Activated CD4-positive, alpha-beta T cell treated with anti-CD3 and anti-CD28 coated beads, Interleukin-2, amount 10 ng/mL, durations not matched to agents 24 days and 14 days (primary cell): ENCODE data around the gene NDE1. TPM values are rescaled to one million over a fixed set of nuclear protein-coding genes. Genes with fewer than 3 reads are reported as not detected.
"Not testable (repeated sequence)": the region's sequence is repeated elsewhere in the genome, so short reads cannot be mapped to it uniquely, and the experiment has no call there.

Source experiments
- DNase-seq: peaks from one replicate; pipeline ENCODE4 v3.0.0; 2022
- H3K27ac Mint-ChIP-seq: one replicate; pipeline ENCODE4 v1.8.0; 2022; ENCODE audit warnings: mild to moderate bottlenecking, mixed read lengths
- H3K27me3 Mint-ChIP-seq: one replicate; pipeline ENCODE4 v1.8.0; 2022; ENCODE audit warnings: mixed read lengths
- H3K36me3 Mint-ChIP-seq: one replicate; pipeline ENCODE4 v1.8.0; 2022; ENCODE audit warnings: low read depth, mild to moderate bottlenecking, mixed read lengths
- H3K4me1 Mint-ChIP-seq: one replicate; pipeline ENCODE4 v1.8.0; 2021; ENCODE audit warnings: mixed read lengths
- H3K4me3 Mint-ChIP-seq: one replicate; pipeline ENCODE4 v1.8.0; 2022; ENCODE audit warnings: mild to moderate bottlenecking, moderate library complexity, mixed read lengths
- H3K9me3 Mint-ChIP-seq: one replicate; pipeline ENCODE4 v1.8.0; 2021; ENCODE audit warnings: mixed read lengths
- intact Hi-C: fragments of 100-400 bp; cut with micrococcal nuclease; formaldehyde crosslinking; loops from one replicate; pipeline ENCODE4 v1.15.1; 2023
- total RNA-seq: library from RNA; stranded (reverse); gene quantifications from 2 replicates; pipeline ENCODE4 v1.2.3, GENCODE V29; 2022

NDE1 gene
- total RNA-seq, 1 donor from 2014 or later = 85.4 TPM

DNA sequence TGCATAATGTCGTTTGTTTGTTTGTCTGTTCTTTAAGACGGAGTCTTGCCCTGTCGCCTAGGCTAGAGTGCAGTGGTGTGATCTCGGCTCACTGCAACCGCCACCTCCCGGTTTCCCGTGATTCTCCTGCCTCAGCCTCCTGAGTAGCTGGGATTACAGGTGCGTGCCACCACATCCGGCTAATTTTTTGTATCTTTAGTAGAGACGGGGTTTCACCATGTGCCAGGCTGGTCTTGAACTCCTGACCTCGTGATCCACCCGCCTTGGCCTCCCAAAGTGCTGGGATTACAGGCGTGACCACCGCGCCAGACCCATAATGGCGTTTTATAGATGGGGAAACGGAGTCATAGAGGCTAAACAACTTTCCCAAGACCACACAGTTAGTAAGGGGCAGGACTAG lies 734 bp upstream of the NDE1 start:
- H3K9me3 Mint-ChIP-seq, H3K27me3 Mint-ChIP-seq, intact Hi-C loops, DNase-seq: not testable (repeated sequence)
- Mint-ChIP-seq H3K27ac (peak overlapping the region; percentile 87), H3K36me3 (peaks cover 19% of the 10 kb centered on the region), H3K4me3 (peak overlapping the region; percentile 83), H3K4me1 (peaks cover 24% of the 10 kb centered on the region)

DNA sequence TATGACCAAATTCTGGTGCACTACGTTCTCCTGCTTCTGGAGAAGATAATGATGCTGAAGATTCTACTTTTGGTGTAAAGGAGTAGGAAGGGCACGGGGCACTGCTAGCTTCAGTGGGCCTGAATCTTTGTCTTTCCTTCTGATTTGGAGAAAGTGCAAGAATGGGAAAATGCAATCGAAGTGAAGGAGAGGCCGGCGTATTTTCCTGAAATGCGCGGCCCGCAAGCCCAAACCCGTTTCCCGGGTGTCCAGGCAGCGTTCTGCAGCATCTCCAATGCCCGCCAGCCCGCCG lies 372 bp upstream of the NDE1 start:
- Mint-ChIP-seq H3K27ac (peak overlapping the region; percentile 87), H3K27me3 (no peaks in the 10 kb centered on the region)

DNA sequence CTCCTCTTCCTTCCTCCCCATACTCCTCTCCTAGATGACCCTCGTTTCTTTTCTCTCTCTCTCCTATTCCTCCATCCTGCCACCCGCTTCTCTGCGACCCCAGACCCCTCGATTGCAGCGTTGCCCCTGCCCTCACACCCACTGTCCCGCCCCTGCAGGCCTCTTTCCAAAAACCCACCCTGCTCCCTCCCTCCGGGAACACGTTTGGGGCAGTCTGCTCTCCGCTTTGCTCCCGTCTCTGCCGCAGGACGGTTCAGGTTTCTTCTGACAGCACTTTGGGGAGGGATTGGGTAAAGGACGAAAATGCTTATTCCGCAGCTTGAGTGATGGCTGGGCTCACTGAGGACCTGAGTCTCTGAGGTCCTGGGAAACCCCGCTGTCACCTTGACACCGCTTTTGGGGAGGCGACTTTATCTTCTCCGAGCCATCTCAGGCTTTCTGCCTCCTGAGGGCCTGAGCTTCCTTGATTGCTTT lies 690 bp downstream of the NDE1 start:
- DNase-seq = peak; percentile 87
- no peaks in the 10 kb centered on the region for H3K27me3 Mint-ChIP-seq
- H3K4me3 Mint-ChIP-seq = peak overlapping the region; percentile 100
- H3K36me3 Mint-ChIP-seq = peaks cover 23% of the 10 kb centered on the region
- H3K27ac Mint-ChIP-seq = peak overlapping the region; percentile 100
- no peaks in the 10 kb centered on the region for H3K9me3 Mint-ChIP-seq
- intact Hi-C loops = loop anchor here (1.0 to 5.0 kb wide), 3 partner anchors 7 to 52 kb away; partner anchors contain the start of gene MARF1
- peaks cover 22% of the 10 kb centered on the region for H3K4me1 Mint-ChIP-seq

More for the DNA sequence above, 372 bp upstream of the NDE1 start:
- Mint-ChIP-seq H3K4me3 (peak overlapping the region; percentile 83), H3K36me3 (peaks cover 20% of the 10 kb centered on the region), H3K4me1 (peaks cover 22% of the 10 kb centered on the region), H3K9me3 (no peaks in the 10 kb centered on the region)
- intact Hi-C loops = loop anchor here (2.0 to 5.0 kb wide), 2 partner anchors 23 to 53 kb away; no protein-coding TSS in a partner anchor
- DNase-seq = no peak

DNA sequence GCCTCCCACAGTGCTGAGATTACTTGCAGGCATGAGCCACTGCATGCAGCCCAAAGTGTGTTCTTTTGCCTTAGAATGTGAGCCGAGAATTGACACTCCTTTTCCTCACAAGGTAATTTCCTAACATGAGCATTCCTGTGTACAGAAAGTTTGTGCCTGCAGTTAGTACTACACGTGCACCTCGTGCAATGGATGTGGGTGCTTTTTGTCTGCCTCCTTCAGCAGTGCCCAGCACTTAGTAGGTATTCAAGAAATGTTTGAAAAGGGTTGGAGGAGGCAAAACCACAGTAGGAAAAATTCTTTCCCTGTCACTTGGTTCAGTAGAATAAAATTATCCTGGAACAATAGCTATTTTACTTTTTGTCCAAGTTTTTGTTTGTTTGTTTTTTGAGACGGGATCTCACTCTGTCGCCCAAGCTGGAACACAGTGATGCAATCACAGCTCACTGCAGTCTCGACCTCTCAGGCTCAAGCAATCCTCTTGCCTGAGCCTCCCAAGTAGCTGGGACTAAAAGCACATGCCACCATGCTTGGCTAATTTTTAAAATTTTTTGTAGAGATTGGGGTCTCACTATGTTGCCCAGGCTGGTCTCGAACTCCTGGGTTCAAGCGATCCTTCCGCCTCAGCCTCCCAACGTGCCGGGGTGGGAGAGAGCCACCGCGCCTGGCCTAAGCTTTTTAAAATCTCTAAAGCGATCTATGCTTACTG lies 2.4 kb downstream of the NDE1 start:
- H3K27me3 Mint-ChIP-seq = no peaks in the 10 kb centered on the region
- intact Hi-C loops = loop anchor here (5.0 kb wide), 1 partner anchor 50 kb away; no protein-coding TSS in a partner anchor
- peak overlapping the region; percentile 100 for H3K4me3 Mint-ChIP-seq
- DNase-seq = no peak
- H3K27ac Mint-ChIP-seq = peak overlapping the region; percentile 45
- H3K9me3 Mint-ChIP-seq = no peaks in the 10 kb centered on the region
- H3K36me3 Mint-ChIP-seq = peaks cover 35% of the 10 kb centered on the region
- H3K4me1 Mint-ChIP-seq = peaks cover 27% of the 10 kb centered on the region

DNA sequence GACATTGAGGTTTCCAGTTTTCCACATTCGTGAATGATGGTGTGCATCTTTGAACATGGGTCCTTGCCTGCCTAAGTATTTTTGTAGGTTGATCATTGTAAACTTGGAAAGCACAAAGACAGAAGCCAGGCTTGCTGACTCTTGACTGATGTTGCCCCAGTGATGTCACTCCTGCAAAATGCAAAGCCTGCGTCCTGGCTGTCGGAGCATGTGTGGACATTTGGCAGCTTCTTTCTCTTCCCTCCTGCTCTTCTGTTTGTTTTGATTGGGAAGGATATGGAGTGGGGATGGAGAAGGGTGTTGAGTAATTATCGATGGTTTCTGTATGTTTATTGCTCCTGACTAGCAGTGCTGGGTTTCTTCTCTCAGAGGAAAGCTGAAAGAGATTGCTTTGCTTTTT lies 3.2 kb downstream of the NDE1 start:
- H3K4me1 Mint-ChIP-seq = peaks cover 33% of the 10 kb centered on the region
- DNase-seq = no peak
- H3K36me3 Mint-ChIP-seq = peaks cover 39% of the 10 kb centered on the region
- peak overlapping the region; percentile 45 for H3K27ac Mint-ChIP-seq
- peak overlapping the region; percentile 65 for H3K4me3 Mint-ChIP-seq
- H3K27me3 Mint-ChIP-seq = no peaks in the 10 kb centered on the region
- no peaks in the 10 kb centered on the region for H3K9me3 Mint-ChIP-seq
- intact Hi-C loops = loop anchor here (5.0 kb wide), 1 partner anchor 49 kb away; no protein-coding TSS in a partner anchor

DNA sequence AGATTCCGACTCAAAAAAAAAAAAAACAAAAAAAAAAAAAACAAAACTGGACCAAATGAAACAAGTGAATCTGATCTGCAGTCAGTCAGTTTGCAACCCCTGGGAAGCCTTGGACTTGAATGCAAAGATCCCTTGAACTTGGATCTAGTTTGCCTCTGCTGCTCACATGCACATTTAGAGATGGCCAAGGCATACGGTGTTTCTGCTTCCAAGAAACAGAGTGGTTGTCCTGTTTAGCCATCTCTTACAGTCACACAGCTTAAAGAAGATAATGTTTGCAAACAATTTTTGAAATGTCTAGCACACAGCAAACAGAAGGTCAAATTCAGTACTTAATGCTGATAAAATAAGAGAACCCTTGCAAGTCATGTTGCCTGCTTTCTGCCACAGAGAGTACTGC lies 4.5 kb downstream of the NDE1 start:
- no peak for DNase-seq
- Mint-ChIP-seq H3K36me3 (peaks cover 41% of the 10 kb centered on the region), H3K9me3 (no peaks in the 10 kb centered on the region), H3K27ac (no peak overlapping the region), H3K4me3 (no peak overlapping the region), H3K27me3 (no peaks in the 10 kb centered on the region), H3K4me1 (peaks cover 38% of the 10 kb centered on the region)
- intact Hi-C loops = loop anchor here (5.0 kb wide), 1 partner anchor 48 kb away; no protein-coding TSS in a partner anchor

DNA sequence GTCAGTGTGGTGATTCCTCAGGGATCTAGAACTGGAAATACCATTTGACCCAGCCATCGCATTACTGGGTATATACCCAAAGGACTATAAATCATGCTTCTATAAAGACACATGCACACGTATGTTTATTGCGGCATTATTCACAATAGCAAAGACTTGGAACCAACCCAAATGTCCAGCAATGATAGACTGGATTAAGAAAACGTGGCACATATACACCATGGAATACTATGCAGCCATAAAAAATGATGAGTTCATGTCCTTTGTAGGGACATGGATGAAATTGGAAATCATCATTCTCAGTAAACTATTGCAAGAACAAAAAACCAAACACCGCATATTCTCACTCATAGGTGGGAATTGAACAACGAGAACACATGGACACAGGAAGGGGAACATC lies 5.5 kb downstream of the NDE1 start:
- DNase-seq, H3K4me3 Mint-ChIP-seq, H3K9me3 Mint-ChIP-seq, intact Hi-C loops, H3K27ac Mint-ChIP-seq, H3K27me3 Mint-ChIP-seq: not testable (repeated sequence)
- H3K36me3 Mint-ChIP-seq = peaks cover 40% of the 10 kb centered on the region
- H3K4me1 Mint-ChIP-seq = peaks cover 39% of the 10 kb centered on the region

DNA sequence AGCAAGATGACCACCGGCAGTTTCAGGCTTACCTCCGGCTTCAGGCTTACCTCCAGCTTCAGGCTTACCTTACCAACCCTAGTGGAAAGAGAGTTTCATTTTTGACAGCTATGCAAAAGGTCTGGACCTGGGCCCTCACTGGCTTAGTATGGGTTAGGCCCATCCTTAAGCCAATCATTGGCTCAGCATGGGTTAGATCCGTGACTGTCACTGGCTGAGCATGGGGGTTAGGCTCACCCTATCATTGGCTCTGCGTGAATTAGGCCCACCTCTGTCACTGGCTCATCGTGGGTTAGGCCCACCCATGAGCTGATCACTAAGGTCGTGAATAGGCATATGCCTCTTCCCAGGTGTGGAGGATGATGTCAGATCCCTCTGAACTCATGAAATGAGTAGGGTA lies 8.1 kb downstream of the NDE1 start:
- Mint-ChIP-seq H3K9me3 (no peaks in the 10 kb centered on the region), H3K27me3 (no peaks in the 10 kb centered on the region), H3K4me3 (no peak overlapping the region), H3K4me1 (peaks cover 39% of the 10 kb centered on the region), H3K27ac (no peak overlapping the region), H3K36me3 (peaks cover 43% of the 10 kb centered on the region)
- intact Hi-C loops = no loop called here
- no peak for DNase-seq

DNA sequence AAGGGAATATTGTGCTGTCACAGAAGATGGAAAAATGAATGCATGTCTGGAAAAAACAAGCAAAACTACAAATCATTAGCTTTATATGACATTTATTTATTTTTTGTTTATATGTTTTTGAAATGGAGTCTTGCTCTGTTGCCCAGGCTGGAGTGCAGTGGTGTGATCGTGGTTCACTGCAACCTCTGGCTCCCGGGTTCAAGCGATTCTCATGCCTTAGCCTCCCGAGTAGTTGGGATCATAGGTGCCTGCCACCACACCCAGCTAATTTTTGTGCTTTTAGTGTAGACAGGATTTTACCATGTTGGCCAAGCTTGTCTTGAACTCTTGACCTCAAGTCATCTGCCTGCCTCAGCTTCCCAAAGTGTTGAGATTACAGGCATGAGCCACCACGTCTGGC lies 8.5 kb downstream of the NDE1 start:
- Mint-ChIP-seq H3K27ac (peak overlapping the region; percentile 75), H3K4me3 (peak overlapping the region; percentile 36), H3K27me3 (no peaks in the 10 kb centered on the region), H3K4me1 (peaks cover 36% of the 10 kb centered on the region), H3K36me3 (peaks cover 43% of the 10 kb centered on the region), H3K9me3 (no peaks in the 10 kb centered on the region)
- intact Hi-C loops = no loop called here
- DNase-seq = no peak

DNA sequence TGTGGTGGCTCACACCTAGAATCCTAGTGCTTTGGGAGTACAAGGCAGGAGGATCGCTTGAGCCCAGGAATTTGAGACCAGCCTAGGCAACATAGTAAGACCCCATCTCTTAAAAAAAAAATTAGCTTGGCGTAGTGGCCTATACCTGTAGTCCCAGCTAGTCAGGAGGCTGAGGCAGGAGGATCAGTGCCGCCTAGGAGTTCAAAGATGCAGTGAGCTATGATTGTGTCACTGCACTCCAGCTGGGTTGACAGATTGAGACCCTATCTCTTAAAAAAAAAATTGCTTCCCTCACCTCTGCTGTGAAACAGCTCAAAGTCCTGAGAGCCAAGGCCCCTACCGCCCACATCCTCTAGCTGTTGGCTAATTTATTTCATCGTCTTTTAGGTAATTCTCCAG lies 10.2 kb downstream of the NDE1 start:
- Mint-ChIP-seq H3K9me3 (no peaks in the 10 kb centered on the region), H3K27ac (peak overlapping the region; percentile 48), H3K27me3 (no peaks in the 10 kb centered on the region), H3K4me3 (peak overlapping the region; percentile 1), H3K4me1 (peaks cover 34% of the 10 kb centered on the region), H3K36me3 (peaks cover 45% of the 10 kb centered on the region)
- DNase-seq = no peak
- intact Hi-C loops = no loop called here

DNA sequence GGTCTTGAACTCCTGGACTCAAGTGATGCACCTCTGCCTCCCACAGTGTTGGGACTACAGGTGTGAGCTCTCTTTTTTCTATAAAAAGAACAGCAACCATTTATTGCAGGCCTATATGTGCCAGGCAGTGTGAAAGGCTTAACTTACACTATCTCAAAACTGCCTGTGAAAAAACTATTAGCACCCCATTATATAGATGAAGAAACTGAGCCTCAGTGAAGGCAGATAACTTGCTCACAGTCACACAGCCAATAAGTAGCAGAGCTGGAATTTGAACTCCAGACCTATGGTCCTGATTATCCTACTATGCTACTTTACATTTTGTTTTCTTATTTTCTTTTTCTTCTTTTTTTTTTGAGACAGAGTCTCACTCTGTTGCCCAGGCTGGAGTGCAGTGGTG lies 15.1 kb downstream of the NDE1 start:
- H3K27ac Mint-ChIP-seq = no peak overlapping the region
- H3K4me1 Mint-ChIP-seq = peaks cover 19% of the 10 kb centered on the region
- no peak overlapping the region for H3K4me3 Mint-ChIP-seq
- DNase-seq = no peak
- intact Hi-C loops = no loop called here
- H3K36me3 Mint-ChIP-seq = peaks cover 53% of the 10 kb centered on the region
- H3K9me3 Mint-ChIP-seq = no peaks in the 10 kb centered on the region
- H3K27me3 Mint-ChIP-seq = no peaks in the 10 kb centered on the region

DNA sequence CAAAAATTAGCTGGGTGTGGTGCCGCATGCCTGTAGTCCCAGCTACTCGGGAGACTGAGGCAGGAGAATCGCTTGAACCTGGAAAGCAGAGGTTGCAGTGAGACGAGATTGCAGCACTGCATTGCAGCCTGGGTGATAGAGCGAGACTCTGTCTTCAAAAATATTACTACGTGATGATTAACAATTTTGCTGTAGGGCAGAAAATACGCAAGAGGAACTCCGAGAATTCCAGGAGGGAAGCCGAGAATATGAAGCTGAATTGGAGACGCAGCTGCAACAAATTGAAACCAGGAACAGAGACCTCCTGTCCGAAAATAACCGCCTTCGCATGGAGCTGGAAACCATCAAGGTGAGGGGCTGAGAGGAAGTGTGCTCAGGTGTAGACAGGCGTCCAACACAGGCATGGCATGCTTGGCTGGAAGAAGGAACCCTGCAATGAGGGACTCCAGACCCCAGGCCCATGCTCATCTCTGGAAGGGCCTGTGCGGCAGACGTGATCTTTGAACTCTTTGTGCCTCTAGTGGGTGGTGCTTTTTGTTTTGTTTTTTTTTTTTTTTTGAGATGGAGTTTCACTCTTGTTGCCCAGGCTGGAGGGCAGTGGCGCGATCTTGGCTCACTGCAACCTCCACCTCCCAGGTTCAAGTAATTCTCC lies 17.2 kb downstream of the NDE1 start:
- Mint-ChIP-seq H3K9me3 (no peaks in the 10 kb centered on the region), H3K4me3 (no peak overlapping the region), H3K36me3 (peaks cover 53% of the 10 kb centered on the region), H3K4me1 (peaks cover 22% of the 10 kb centered on the region), H3K27ac (no peak overlapping the region), H3K27me3 (no peaks in the 10 kb centered on the region)
- DNase-seq = no peak
- intact Hi-C loops = no loop called here

DNA sequence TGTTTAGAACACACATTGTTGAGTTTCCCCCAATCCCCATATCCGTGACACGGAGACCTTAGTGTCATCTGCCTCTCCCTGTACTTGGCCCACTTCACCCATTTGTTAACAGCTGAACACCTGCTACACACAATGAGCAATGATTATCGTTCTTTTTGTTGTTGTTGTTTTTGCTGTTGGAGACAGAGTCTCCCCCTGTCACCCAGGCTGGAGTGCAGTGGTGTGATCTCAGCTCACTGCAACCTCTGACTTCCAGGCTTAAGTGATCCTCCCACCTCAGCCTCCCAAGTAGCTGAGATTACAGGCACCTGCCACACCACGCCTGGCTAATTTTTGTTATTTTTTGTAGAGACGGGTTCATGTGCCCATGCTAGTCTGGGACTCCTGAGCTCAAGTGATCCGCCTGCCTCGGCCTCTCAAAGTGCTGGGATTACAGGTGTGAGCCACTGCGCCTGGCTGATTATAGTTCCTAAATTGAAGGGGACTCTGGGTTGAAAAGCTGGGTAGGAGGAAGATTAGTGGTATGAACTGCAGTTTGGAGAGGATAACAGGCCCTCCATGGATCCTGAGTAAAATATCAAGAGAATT lies 21.6 kb downstream of the NDE1 start:
- no peaks in the 10 kb centered on the region for H3K9me3 Mint-ChIP-seq
- H3K27ac Mint-ChIP-seq = peak overlapping the region; percentile 90
- H3K4me1 Mint-ChIP-seq = peaks cover 46% of the 10 kb centered on the region
- intact Hi-C loops = loop anchor here (2.0 kb wide), 1 partner anchor 21 kb away; the partner anchor contains the start of gene NDE1
- no peaks in the 10 kb centered on the region for H3K27me3 Mint-ChIP-seq
- peaks cover 51% of the 10 kb centered on the region for H3K36me3 Mint-ChIP-seq
- peak; percentile 61 for DNase-seq
- peak overlapping the region; percentile 66 for H3K4me3 Mint-ChIP-seq

DNA sequence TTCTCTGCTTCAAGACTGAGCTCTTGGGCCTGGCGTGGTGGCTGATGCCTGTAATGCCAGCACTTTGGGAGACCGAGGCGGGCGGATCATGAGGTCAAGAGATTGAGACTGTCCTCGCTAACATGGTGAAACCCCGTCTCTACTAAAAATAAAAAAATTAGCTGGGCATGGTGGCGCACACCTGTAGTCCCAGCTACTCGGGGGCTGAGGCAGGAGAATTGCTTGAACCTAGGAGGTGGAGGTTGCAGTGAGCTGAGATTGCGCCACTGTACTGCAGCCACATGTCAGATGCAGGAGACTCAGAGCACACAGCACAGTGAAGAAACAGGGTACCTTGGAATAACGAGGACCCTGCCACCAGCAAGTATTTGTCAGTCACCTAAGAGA lies 22.1 kb downstream of the NDE1 start:
- not testable (repeated sequence) for DNase-seq, H3K9me3 Mint-ChIP-seq, H3K27me3 Mint-ChIP-seq
- intact Hi-C loops = loop anchor here (2.0 kb wide), 1 partner anchor 21 kb away; the partner anchor contains the start of gene NDE1
- peak overlapping the region; percentile 66 for H3K4me3 Mint-ChIP-seq
- peak overlapping the region; percentile 90 for H3K27ac Mint-ChIP-seq
- peaks cover 46% of the 10 kb centered on the region for H3K4me1 Mint-ChIP-seq
- peaks cover 49% of the 10 kb centered on the region for H3K36me3 Mint-ChIP-seq
